Pancreas (tissue), 10 donors: ENCODE measurements around the gene TNNI3. TPM values are rescaled to one million over a fixed set of nuclear protein-coding genes. Genes with fewer than 3 reads are reported as not detected.

ENCODE experiments used
- ATAC-seq, 4 donors: fragments of 200-7000 bp; cut with Tn5 transposase; one replicate each; pipeline versions ENCODE4 v1.8.0 to v1.9.1; 2020; ENCODE audit warnings: mild to moderate bottlenecking in 4 of 4, moderate library complexity in 4 of 4
- DNase-seq, 6 donors: peaks; one replicate each; pipeline ENCODE4 v3.0.0-alpha.2; 2020
- FAIRE-seq: peaks from 2 replicates; lab custom pipeline; 2012; peaks lifted over from hg19 to GRCh38; lab: Jason Lieb, UNC
- H3K27ac ChIP-seq, 4 donors: fragments of 200-600 bp; sonication (generic); 1 replicate in 3 of 4; 2 replicates in 1 of 4; pipeline versions ENCODE4 v1.5.0 to v1.8.0; 2020
- H3K27me3 ChIP-seq, 4 donors: fragments of 200-600 bp; one replicate each; pipeline ENCODE4 v1.8.0; 2021
- H3K36me3 ChIP-seq, 3 donors: fragments of 200-600 bp; sonication (generic) in 1 of 3; one replicate each; pipeline versions ENCODE4 v1.5.0 to v1.8.0; 2020 to 2021
- H3K4me1 ChIP-seq, 3 donors: fragments of 200-600 bp; one replicate each; pipeline ENCODE4 v1.8.0; 2021
- H3K4me3 ChIP-seq, 4 donors: fragments of 200-600 bp; sonication (generic) in 2 of 4; one replicate each; pipeline versions ENCODE4 v1.5.0 to v1.8.0; 2020 to 2021
- H3K9me3 ChIP-seq, 4 donors: fragments of 200-600 bp; one replicate each; pipeline ENCODE4 v1.8.0; 2021
- CTCF ChIP-seq, 4 donors: fragments of 200-600 bp; sonication (generic) in 3 of 4; IDR thresholded peaks; one replicate each; pipeline versions ENCODE4 v1.5.0 to v1.8.0; 2021; ENCODE audit warnings: antibody characterized with exemption in 4 of 4
- WGBS, 2 donors: extraction: QIAGEN DNeasy Blood & Tissue Kit; methylation state at CpG; one replicate each; pipeline ENCODE4 v1.1.7; 2013; 5-methylcytosine and 5-hydroxymethylcytosine counted together
- intact Hi-C, 3 donors: fragments of 100-400 bp; cut with DNase I; formaldehyde crosslinking; loops; one replicate each; pipeline versions ENCODE4 v1.11.1 to v1.14.2; 2022
- polyA plus RNA-seq, 2 donors: library from polyadenylated mRNA; stranded (reverse); fragments of 200-250 nt; gene quantifications; one replicate each; pipeline ENCODE4 v1.2.3, GENCODE V29; 2013
- total RNA-seq, 6 donors: library from RNA; stranded (reverse); fragmentation: NEBNext Ultra II Directional in 4 of 6; extraction: Animal tissue kit (Norgen Biotek cat#: 25700) in 4 of 6; gene quantifications; one replicate each; pipeline versions ENCODE4 v1.2.1 to v1.2.4, GENCODE V29; 2021 to 2023
- donor health status: healthy with polysubstance abuse.
- donor health status: DM: no; HTN: no; CAD: no; lungs with moderate emphysema.
- donor health status: DM: no; HTN: no; CAD: no.
- donor health status: control.
- donor health status: control.
- donor health status: Bipolar disorder and iron deficiency.
- donor health status: DM: yes; HTN: yes; CAD: no.
- donor health status: DM: no; HTN: no; CAD: no.
- donor health status: DM: no; HTN: no; CAD: no.
- donor health status: DM: yes; HTN: yes; CAD: no.

TNNI3 gene
- total and polyA plus RNA-seq, 8 donors, result 0.66 to 4.1 (median 2.5) TPM; not detected in 4

GRCh38 chr19:55160128-55160985, 2.8 kb upstream of the TNNI3 start:
- H3K4me3 ChIP-seq, result no peak overlapping the region

GRCh38 chr19:55158848-55159749, 1.6 kb upstream of the TNNI3 start:
- ATAC-seq (no peak), DNase-seq (no peak), FAIRE-seq (no peak)
- Histone ChIP-seq H3K4me1 (peaks cover 0 to 4% (median 0%) of the 10 kb centered on the region in 3 donors), H3K36me3 (no peaks in the 10 kb centered on the region), H3K9me3 (no peaks in the 10 kb centered on the region), H3K27ac (no peak overlapping the region), H3K4me3 (no peak overlapping the region), H3K27me3 (peaks cover 0 to 15% (median 6%) of the 10 kb centered on the region in 4 donors)
- no peak for TF ChIP-seq CTCF (IDR thresholded peaks at IDR 0.05)
- intact Hi-C loops, result no loop called here
- 54 to 66% methylated on average over 18 of the region's 18 CpGs for WGBS, 2 donors

More at GRCh38 chr19:55160128-55160985, 2.8 kb upstream of the TNNI3 start:
- intact Hi-C loops, result no loop called here
- TF ChIP-seq CTCF (IDR thresholded peaks at IDR 0.05), result peak; percentile 79 to 84 (median 82)
- H3K27me3 ChIP-seq, result peaks cover 0 to 15% (median 6%) of the 10 kb centered on the region in 4 donors
- no peaks in the 10 kb centered on the region for H3K9me3 ChIP-seq
- H3K36me3 ChIP-seq, result no peaks in the 10 kb centered on the region
- WGBS, 2 donors, result 4 to 5% methylated on average over 25 to 33 of the region's 33 CpGs
- DNase-seq, result peak; percentile 78 to 96 (median 90)
- H3K27ac ChIP-seq, result no peak overlapping the region
- peaks cover 0 to 4% (median 0%) of the 10 kb centered on the region in 3 donors for H3K4me1 ChIP-seq
- no peak for FAIRE-seq
- ATAC-seq, result peak; percentile 94 to 95 (median 94)

GRCh38 chr19:55158423-55158822, 891 bp upstream of the TNNI3 start:
- FAIRE-seq, result no peak
- peaks cover 0 to 15% (median 6%) of the 10 kb centered on the region in 4 donors for H3K27me3 ChIP-seq
- 47 to 63% methylated on average over 4 of the region's 4 CpGs for WGBS, 2 donors

More at GRCh38 chr19:55158423-55158822, 891 bp upstream of the TNNI3 start:
- DNase-seq, result no peak
- Histone ChIP-seq H3K9me3 (no peaks in the 10 kb centered on the region), H3K4me3 (no peak overlapping the region), H3K36me3 (no peaks in the 10 kb centered on the region), H3K4me1 (peaks cover 0 to 4% (median 0%) of the 10 kb centered on the region in 3 donors), H3K27ac (no peak overlapping the region)
- intact Hi-C loops, result no loop called here
- no peak for ATAC-seq
- no peak for TF ChIP-seq CTCF (IDR thresholded peaks at IDR 0.05)
